GM21786 (cell line): ENCODE results near the gene OR8B3.

Experiments
- ATAC-seq: cut with Tn5 transposase; IDR thresholded peaks from one replicate; pipeline ENCODE4 v1.9.1; 2021; ENCODE audit not compliant: unreplicated experiment

Gene OR8B3

DNA sequence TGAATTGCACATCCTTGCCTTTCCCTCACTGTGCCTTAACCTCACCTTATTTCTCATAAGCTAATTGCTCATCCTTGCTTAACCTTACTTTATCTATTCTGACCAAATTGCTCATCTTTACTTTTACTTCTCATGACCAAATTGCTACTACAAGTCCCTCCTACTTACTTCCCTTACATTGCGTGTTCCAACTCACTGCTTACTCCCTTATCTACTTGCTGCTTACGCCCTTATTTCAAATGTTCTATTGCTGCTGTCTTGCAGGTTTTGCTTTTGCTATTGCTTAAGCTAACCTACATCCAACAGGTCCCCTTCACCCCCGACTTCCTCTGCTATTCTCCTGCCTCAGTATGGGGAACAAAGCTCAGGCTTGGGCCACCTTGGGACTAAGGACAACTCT lies 22.5 kb downstream of the OR8B3 start:
- no peak for ATAC-seq

DNA sequence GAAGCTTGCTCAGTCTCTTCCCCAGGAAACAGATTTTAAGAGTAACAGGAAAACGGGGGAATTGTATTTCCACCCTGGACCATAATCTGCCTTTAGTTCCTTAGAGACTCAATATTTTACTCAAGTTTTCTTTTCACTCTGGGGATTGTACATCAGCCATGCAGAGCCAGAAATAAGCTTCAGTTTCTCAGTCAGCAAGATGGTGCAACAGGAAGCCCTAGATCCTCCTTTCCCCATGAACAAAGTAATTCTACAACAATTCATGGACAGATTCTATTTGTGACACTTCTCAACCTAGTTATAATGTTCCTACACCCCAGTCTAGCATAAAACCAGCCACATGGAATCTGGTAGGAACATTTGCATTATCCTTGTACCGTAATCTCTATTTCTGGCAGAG lies 39.3 kb downstream of the OR8B3 start:
- ATAC-seq: no peak

DNA sequence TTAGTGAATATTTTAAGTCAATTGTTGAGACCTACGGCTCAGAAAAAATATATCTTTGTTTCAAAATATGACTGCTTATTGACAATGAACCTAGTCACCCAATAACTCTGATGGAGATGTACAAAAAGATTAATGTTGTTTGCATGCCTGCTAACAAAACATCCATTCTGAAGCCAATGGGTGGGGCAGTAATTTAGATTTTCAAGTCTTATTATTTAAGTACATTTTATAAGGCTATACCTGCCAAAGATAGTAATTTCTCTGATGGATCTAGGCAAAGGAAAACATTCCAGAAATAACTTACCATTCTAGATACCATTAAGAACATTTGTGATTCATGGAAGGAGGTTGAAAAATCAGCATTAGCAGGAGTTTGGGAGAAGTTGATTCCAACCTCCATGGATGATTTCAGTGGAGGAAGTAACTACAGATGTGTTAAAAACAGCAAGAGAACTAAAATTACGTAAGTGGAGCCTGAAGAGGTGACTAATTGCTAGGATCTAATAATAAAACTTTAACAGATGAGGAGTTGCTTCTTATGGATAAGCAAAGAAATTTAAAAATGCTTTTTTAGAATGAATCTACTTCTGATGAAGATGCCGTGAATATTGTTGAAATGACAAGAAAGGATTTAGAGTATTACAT lies 52.4 kb downstream of the OR8B3 start:
- no peak for ATAC-seq
